ENCODE data around the gene FBXO42. TPM values are rescaled to one million over a fixed set of nuclear protein-coding genes. Genes with fewer than 3 reads are reported as not detected.
A peak's percentile ranks its signal among the peaks of the same experiment; 100 is the strongest.

FBXO42 gene
- total RNA-seq, 1 donor from 2014 or later, result 25.6 TPM

- H3K27ac ChIP-seq (ENCODE audit: low read depth, low read length), result no peak overlapping the region
- H3K4me3 Mint-ChIP-seq (ENCODE audit: unreplicated experiment), result no peak overlapping the region
- H3K36me3 ChIP-seq (ENCODE audit: insufficient read depth, low read length), result peaks cover 4% of the 10 kb centered on the region
- no peak overlapping the region for H2AFZ ChIP-seq (ENCODE audit: low read depth, low read length)
- no peaks in the 10 kb centered on the region for H3K27me3 Mint-ChIP-seq (ENCODE audit: low read depth, unreplicated experiment)
- no peak overlapping the region for H3K4me3 ChIP-seq (ENCODE audit: insufficient read depth, low read depth, low read length)
- TF ChIP-seq EZH2 (IDR thresholded peaks at IDR 0.05; ENCODE audit: insufficient read depth, low read length) (no peak), CTCF (IDR thresholded peaks at IDR 0.05; ENCODE audit: insufficient read depth, low read depth, low read length) (peak; percentile 84)
- H3K4me2 ChIP-seq (ENCODE audit: low read length), result no peak overlapping the region
- H3K9ac ChIP-seq (ENCODE audit: low read length), result no peak overlapping the region
- peaks cover 2% of the 10 kb centered on the region for H3K36me3 Mint-ChIP-seq (ENCODE audit: low read depth, unreplicated experiment)
- peak; percentile 49 for DNase-seq (ENCODE audit: low read depth)
- H3K27ac Mint-ChIP-seq (ENCODE audit: unreplicated experiment), result no peak overlapping the region
- FAIRE-seq, result peak; percentile 63
- no peaks in the 10 kb centered on the region for H3K27me3 ChIP-seq (ENCODE audit: insufficient read depth, low read length)
- no peaks in the 10 kb centered on the region for H3K9me3 Mint-ChIP-seq (ENCODE audit: unreplicated experiment)
- peaks cover 9% of the 10 kb centered on the region for H3K4me1 Mint-ChIP-seq (ENCODE audit: low read depth, unreplicated experiment)
- peaks cover 9% of the 10 kb centered on the region for H4K20me1 ChIP-seq (ENCODE audit: insufficient read depth, low read length)
- H3K4me1 ChIP-seq (ENCODE audit: insufficient read depth, low read length), result peaks cover 12% of the 10 kb centered on the region
- H3K9me3 ChIP-seq (ENCODE audit: insufficient read depth, low read depth, low read length), result no peaks in the 10 kb centered on the region
- H3K79me2 ChIP-seq (ENCODE audit: insufficient read depth, low read length), result no peaks in the 10 kb centered on the region
Observed at GRCh38 chr1:16243936-16244649, 108.2 kb downstream of the FBXO42 start.

DNA sequence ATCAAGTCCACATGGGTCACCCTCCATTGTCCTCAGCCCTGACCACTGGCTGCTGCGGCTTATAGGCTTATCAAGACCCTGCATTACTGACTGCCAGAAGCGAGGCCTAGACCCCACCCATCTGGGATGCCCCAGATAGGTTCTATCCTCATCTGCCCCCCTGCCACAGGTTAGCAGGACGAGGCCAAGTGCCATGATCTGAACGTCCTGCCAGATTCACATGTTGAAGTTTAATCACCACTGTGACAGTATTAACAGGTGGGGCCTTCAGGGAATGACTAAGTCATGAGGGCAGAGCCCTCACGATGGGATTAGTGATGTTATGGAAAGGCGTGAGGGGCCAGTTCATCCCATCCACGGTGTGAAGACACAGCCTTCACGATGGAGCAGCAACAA is 109.1 kb downstream of the FBXO42 start:
- no peaks in the 10 kb centered on the region for H3K27me3 ChIP-seq (ENCODE audit: insufficient read depth, low read length)
- TF ChIP-seq EZH2 (IDR thresholded peaks at IDR 0.05; ENCODE audit: insufficient read depth, low read length) (no peak), CTCF (IDR thresholded peaks at IDR 0.05; ENCODE audit: insufficient read depth, low read depth, low read length) (no peak)
- peaks cover 3% of the 10 kb centered on the region for H4K20me1 ChIP-seq (ENCODE audit: insufficient read depth, low read length)
- no peaks in the 10 kb centered on the region for H3K36me3 Mint-ChIP-seq (ENCODE audit: low read depth, unreplicated experiment)
- no peaks in the 10 kb centered on the region for H3K79me2 ChIP-seq (ENCODE audit: insufficient read depth, low read length)
- no peak overlapping the region for H3K4me3 ChIP-seq (ENCODE audit: insufficient read depth, low read depth, low read length)
- no peaks in the 10 kb centered on the region for H3K27me3 Mint-ChIP-seq (ENCODE audit: low read depth, unreplicated experiment)
- no peak overlapping the region for H3K4me2 ChIP-seq (ENCODE audit: low read length)
- H3K4me1 Mint-ChIP-seq (ENCODE audit: low read depth, unreplicated experiment), result peaks cover 2% of the 10 kb centered on the region
- FAIRE-seq (no peak), DNase-seq (ENCODE audit: low read depth) (no peak)
- no peak overlapping the region for H2AFZ ChIP-seq (ENCODE audit: low read depth, low read length)
- peaks cover 4% of the 10 kb centered on the region for H3K36me3 ChIP-seq (ENCODE audit: insufficient read depth, low read length)
- no peaks in the 10 kb centered on the region for H3K9me3 ChIP-seq (ENCODE audit: insufficient read depth, low read depth, low read length)
- no peak overlapping the region for H3K9ac ChIP-seq (ENCODE audit: low read length)
- H3K27ac Mint-ChIP-seq (ENCODE audit: unreplicated experiment), result no peak overlapping the region
- H3K4me1 ChIP-seq (ENCODE audit: insufficient read depth, low read length), result peaks cover 3% of the 10 kb centered on the region
- H3K27ac ChIP-seq (ENCODE audit: low read depth, low read length), result no peak overlapping the region
- H3K4me3 Mint-ChIP-seq (ENCODE audit: unreplicated experiment), result no peak overlapping the region
- no peaks in the 10 kb centered on the region for H3K9me3 Mint-ChIP-seq (ENCODE audit: unreplicated experiment)

DNA sequence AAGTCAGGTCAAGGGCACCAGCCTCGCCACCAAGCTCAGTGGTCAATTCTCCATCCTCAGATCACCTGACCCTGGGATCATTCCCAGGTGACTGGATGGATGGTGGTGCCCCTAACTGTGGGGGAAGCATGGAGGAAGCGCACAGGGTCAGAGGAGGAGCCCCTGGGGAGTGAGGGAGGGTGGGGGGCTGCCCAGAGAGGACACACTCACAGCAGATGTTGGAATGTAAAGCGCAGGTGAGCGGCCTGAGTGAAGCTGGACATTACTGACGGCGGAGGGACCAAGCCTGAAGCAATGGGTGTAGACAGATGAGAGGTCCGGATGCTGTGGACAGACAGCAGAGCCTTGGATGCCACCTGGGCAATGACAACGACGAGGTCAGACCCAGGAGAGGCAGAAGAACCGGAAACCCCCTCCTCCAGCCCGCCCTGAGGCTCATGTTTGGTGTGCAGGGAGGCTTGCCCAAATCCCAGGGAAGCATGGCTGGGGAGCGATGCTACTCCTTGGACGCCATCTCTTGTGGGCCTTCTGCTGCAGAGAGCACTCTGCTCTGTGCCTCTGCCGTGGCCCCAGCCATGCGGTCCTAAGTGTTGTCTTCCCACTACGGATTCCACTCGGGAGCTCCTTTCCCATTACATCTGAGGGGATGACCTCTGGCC is 109.6 kb downstream of the FBXO42 start:
- H3K9me3 Mint-ChIP-seq (ENCODE audit: unreplicated experiment), result no peaks in the 10 kb centered on the region
- H3K27me3 Mint-ChIP-seq (ENCODE audit: low read depth, unreplicated experiment), result no peaks in the 10 kb centered on the region
- no peaks in the 10 kb centered on the region for H3K36me3 Mint-ChIP-seq (ENCODE audit: low read depth, unreplicated experiment)
- Histone ChIP-seq H3K4me3 (ENCODE audit: insufficient read depth, low read depth, low read length) (no peak overlapping the region), H2AFZ (ENCODE audit: low read depth, low read length) (no peak overlapping the region), H3K27me3 (ENCODE audit: insufficient read depth, low read length) (no peaks in the 10 kb centered on the region), H3K79me2 (ENCODE audit: insufficient read depth, low read length) (no peaks in the 10 kb centered on the region), H3K4me1 (ENCODE audit: insufficient read depth, low read length) (peaks cover 1% of the 10 kb centered on the region), H3K36me3 (ENCODE audit: insufficient read depth, low read length) (peaks cover 4% of the 10 kb centered on the region), H3K9ac (ENCODE audit: low read length) (no peak overlapping the region), H4K20me1 (ENCODE audit: insufficient read depth, low read length) (no peaks in the 10 kb centered on the region), H3K9me3 (ENCODE audit: insufficient read depth, low read depth, low read length) (no peaks in the 10 kb centered on the region), H3K4me2 (ENCODE audit: low read length) (no peak overlapping the region), H3K27ac (ENCODE audit: low read depth, low read length) (no peak overlapping the region)
- no peak overlapping the region for H3K4me3 Mint-ChIP-seq (ENCODE audit: unreplicated experiment)
- no peak for FAIRE-seq
- H3K4me1 Mint-ChIP-seq (ENCODE audit: low read depth, unreplicated experiment), result peaks cover 2% of the 10 kb centered on the region
- no peak for TF ChIP-seq CTCF (IDR thresholded peaks at IDR 0.05; ENCODE audit: insufficient read depth, low read depth, low read length)
- TF ChIP-seq EZH2 (IDR thresholded peaks at IDR 0.05; ENCODE audit: insufficient read depth, low read length), result no peak
- H3K27ac Mint-ChIP-seq (ENCODE audit: unreplicated experiment), result no peak overlapping the region
- DNase-seq (ENCODE audit: low read depth), result no peak

Measured in astrocyte (in vitro differentiated cells and primary cell).